ENCODE data around the gene TRIM65. TPM values are rescaled to one million over a fixed set of nuclear protein-coding genes. Genes with fewer than 3 reads are reported as not detected.

The TRIM65 gene
- polyA plus RNA-seq, 1 donor from 2014 or later = 1.5 TPM

DNA sequence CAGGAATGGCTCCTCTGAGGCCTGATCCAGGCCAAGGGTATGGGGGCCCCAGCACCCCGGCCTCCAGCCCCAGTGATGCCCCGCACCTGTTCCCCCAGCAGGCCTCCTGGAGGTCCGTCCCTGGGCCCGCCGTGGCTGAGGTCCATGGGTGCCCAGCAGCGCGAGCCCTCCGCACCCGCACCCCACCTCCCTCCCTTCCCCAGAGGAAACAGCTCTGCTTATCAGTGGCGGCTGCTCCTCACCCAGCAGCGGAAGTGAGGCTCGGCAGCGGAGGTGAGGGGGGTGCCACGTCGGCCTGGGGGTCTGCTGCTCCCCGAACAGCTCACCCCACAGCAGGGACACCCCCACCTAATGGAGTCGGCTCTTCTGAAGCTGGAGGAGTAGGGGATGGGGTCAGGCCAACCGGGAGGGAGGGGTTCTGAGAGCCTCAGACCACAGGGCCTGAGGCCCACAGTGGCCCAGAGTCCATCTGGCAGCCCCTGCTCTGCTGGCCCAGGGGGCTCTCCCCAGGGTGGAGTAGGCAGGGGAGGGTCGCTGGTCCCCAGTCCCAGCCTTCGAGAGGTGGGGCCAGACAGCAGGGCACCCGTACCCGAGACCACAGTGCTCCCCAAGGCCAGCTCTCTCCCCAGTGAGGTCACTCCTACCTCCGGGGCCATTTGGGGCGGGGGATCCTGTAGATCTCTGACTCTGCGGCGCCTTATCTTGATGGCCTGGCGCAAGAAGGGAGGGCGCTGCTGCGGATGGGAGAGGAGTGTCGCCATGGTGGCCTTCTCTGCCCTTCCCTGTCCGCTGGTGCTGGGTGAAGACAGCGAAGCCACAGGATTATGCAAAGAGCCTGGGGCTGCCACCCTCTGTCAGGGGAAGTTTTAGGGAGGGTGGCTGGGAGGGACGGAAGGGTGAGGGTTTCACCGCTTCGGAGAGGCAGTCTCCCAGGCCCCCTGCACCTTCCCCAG lies 52.9 kb downstream of the TRIM65 start, which contains the start of gene UNC13D:
Gene UNC13D (minus strand): TSS at position 828 of the 953 bp plus-strand sequence. CDS start 67 bp downstream, at position 761.
- H3K27me3 ChIP-seq (ENCODE audit: insufficient read depth, low read depth, low read length) = no peaks in the 10 kb centered on the region
- H3K36me3 ChIP-seq (ENCODE audit: insufficient read depth, low read length) = no peaks in the 10 kb centered on the region
- no peak for TF ChIP-seq CTCF (IDR thresholded peaks at IDR 0.05; ENCODE audit: poor library complexity, severe bottlenecking)
- no peak for TF ChIP-seq POLR2AphosphoS5 (IDR thresholded peaks at IDR 0.05)
- no peak for TF ChIP-seq EZH2 (IDR thresholded peaks at IDR 0.05; ENCODE audit: borderline replicate concordance, insufficient read depth, low read length, poor library complexity, severe bottlenecking)
- no peak for TF ChIP-seq RAD21 (conservative IDR thresholded peaks at IDR 0.05)
- TF ChIP-seq TAF1 (IDR thresholded peaks at IDR 0.05; ENCODE audit: low read depth) = no peak
- no peak for TF ChIP-seq SMC3 (conservative IDR thresholded peaks at IDR 0.05; ENCODE audit: poor library complexity)
- no peak within 1 kb of the TSS for H2AFZ ChIP-seq (ENCODE audit: low read depth, low read length)
- no peak within 1 kb of the TSS for H3K27ac ChIP-seq (ENCODE audit: low read length)
- H3K9ac ChIP-seq (ENCODE audit: low read length) = no peak within 1 kb of the TSS
- H4K20me1 ChIP-seq (ENCODE audit: insufficient read depth) = no peaks in the 10 kb centered on the region
- no peak within 1 kb of the TSS for H3K4me2 ChIP-seq (ENCODE audit: low read length)
- H3F3A ChIP-seq (ENCODE audit: insufficient read depth, low read length, poor library complexity, severe bottlenecking) = no peaks in the 10 kb centered on the region
- H3K9me2 ChIP-seq (ENCODE audit: insufficient read depth, low read length) = no peaks in the 10 kb centered on the region
- H3K4me3 ChIP-seq (ENCODE audit: low read length) = no peak within 1 kb of the TSS
- H3K79me2 ChIP-seq (replicated peaks; ENCODE audit: insufficient read depth, low read length) = no peaks in the 10 kb centered on the region
- no peaks in the 10 kb centered on the region for H3K9me3 ChIP-seq (ENCODE audit: low read length)

DNA sequence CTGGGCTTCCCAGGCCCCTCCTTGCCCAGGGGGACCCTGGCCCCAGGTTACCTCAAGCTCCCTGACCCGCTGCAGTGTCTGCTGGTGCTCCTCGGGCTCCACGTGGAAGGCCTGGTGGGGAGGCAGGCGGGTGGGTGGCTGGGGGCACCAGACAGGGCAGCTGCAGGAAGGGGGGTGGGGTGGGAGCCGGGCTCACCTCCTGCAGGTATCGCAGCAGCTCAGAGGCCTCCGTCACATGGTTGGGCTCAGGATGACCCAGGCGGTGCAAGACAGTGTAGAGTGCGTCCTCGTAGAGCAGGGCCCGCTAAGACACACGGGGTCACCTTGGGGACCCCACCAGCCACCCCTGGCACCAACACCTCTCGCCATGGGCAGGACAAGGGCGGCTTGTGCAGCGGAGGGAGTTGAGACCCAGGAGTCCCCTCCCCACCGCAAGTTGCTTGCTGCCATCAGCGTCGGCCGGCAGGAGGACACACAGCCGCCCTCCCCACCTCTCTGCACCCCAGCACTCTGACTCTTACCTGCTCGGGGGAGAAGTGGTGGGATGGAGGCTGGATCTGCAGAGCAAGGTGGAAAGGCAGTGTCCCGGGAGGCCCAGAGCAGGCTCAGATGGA lies 53.7 kb downstream of the TRIM65 start:
- no peaks in the 10 kb centered on the region for H3K9me3 ChIP-seq (ENCODE audit: low read length)
- H3K27ac ChIP-seq (ENCODE audit: low read length) = no peak overlapping the region
- H3K4me3 ChIP-seq (ENCODE audit: low read length) = no peak overlapping the region
- no peak overlapping the region for H3K4me2 ChIP-seq (ENCODE audit: low read length)
- no peaks in the 10 kb centered on the region for H3K9me2 ChIP-seq (ENCODE audit: insufficient read depth, low read length)
- H2AFZ ChIP-seq (ENCODE audit: low read depth, low read length) = no peak overlapping the region
- H3K9ac ChIP-seq (ENCODE audit: low read length) = no peak overlapping the region
- TF ChIP-seq CTCF (IDR thresholded peaks at IDR 0.05; ENCODE audit: poor library complexity, severe bottlenecking) (no peak), SMC3 (conservative IDR thresholded peaks at IDR 0.05; ENCODE audit: poor library complexity) (no peak), EP300 (conservative IDR thresholded peaks at IDR 0.05; ENCODE audit: poor library complexity, severe bottlenecking) (no peak), RAD21 (conservative IDR thresholded peaks at IDR 0.05) (no peak), MXI1 (conservative IDR thresholded peaks at IDR 0.05; ENCODE audit: poor library complexity, severe bottlenecking) (no peak), EZH2 (IDR thresholded peaks at IDR 0.05; ENCODE audit: borderline replicate concordance, insufficient read depth, low read length, poor library complexity, severe bottlenecking) (no peak), TAF1 (IDR thresholded peaks at IDR 0.05; ENCODE audit: low read depth) (no peak), POLR2AphosphoS5 (IDR thresholded peaks at IDR 0.05) (no peak)
- TF ChIP-seq, protein P1, sequence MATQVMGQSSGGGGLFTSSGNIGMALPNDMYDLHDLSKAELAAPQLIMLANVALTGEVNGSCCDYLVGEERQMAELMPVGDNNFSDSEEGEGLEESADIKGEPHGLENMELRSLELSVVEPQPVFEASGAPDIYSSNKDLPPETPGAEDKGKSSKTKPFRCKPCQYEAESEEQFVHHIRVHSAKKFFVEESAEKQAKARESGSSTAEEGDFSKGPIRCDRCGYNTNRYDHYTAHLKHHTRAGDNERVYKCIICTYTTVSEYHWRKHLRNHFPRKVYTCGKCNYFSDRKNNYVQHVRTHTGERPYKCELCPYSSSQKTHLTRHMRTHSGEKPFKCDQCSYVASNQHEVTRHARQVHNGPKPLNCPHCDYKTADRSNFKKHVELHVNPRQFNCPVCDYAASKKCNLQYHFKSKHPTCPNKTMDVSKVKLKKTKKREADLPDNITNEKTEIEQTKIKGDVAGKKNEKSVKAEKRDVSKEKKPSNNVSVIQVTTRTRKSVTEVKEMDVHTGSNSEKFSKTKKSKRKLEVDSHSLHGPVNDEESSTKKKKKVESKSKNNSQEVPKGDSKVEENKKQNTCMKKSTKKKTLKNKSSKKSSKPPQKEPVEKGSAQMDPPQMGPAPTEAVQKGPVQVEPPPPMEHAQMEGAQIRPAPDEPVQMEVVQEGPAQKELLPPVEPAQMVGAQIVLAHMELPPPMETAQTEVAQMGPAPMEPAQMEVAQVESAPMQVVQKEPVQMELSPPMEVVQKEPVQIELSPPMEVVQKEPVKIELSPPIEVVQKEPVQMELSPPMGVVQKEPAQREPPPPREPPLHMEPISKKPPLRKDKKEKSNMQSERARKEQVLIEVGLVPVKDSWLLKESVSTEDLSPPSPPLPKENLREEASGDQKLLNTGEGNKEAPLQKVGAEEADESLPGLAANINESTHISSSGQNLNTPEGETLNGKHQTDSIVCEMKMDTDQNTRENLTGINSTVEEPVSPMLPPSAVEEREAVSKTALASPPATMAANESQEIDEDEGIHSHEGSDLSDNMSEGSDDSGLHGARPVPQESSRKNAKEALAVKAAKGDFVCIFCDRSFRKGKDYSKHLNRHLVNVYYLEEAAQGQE (IDR thresholded peaks at IDR 0.05; ENCODE audit: borderline replicate concordance) = no peak
- H3K27me3 ChIP-seq (ENCODE audit: insufficient read depth, low read depth, low read length) = no peaks in the 10 kb centered on the region
- no peaks in the 10 kb centered on the region for H4K20me1 ChIP-seq (ENCODE audit: insufficient read depth)
- no peaks in the 10 kb centered on the region for H3K36me3 ChIP-seq (ENCODE audit: insufficient read depth, low read length)
- no peaks in the 10 kb centered on the region for H3F3A ChIP-seq (ENCODE audit: insufficient read depth, low read length, poor library complexity, severe bottlenecking)
- H3K79me2 ChIP-seq (replicated peaks; ENCODE audit: insufficient read depth, low read length) = no peaks in the 10 kb centered on the region

Data from neural cell (in vitro differentiated cells).